Muscle of leg (tissue), 11 donors: ENCODE measurements around the gene JPT1. TPM values are rescaled to one million over a fixed set of nuclear protein-coding genes. Genes with fewer than 3 reads are reported as not detected.

ENCODE experiments used
- DNase-seq: peaks from one replicate; pipeline ENCODE4 v3.0.0; 2013
- H3K27ac ChIP-seq: one replicate; pipeline ENCODE4 v1.5.1; 2013; ENCODE audit warnings: mild to moderate bottlenecking, low read length, control low read depth
- H3K27me3 ChIP-seq: one replicate; pipeline ENCODE4 v1.6.1; 2013; ENCODE audit warnings: low read length; ENCODE audit not compliant: control insufficient read depth, insufficient read depth
- H3K36me3 ChIP-seq: one replicate; pipeline ENCODE4 v1.6.1; 2013; ENCODE audit warnings: low read length; ENCODE audit not compliant: control insufficient read depth, insufficient read depth
- H3K4me1 ChIP-seq: one replicate; pipeline ENCODE4 v1.6.1; 2013; ENCODE audit warnings: low read length; ENCODE audit not compliant: control insufficient read depth, insufficient read depth
- H3K4me3 ChIP-seq: one replicate; pipeline ENCODE4 v1.5.1; 2013; ENCODE audit warnings: low read length, control low read depth
- H3K9me3 ChIP-seq: replicated peaks from 2 replicates; pipeline ENCODE4 v1.6.1; 2013; ENCODE audit warnings: low read depth, low read length; ENCODE audit not compliant: control insufficient read depth
- WGBS: methylation state at CpG from one replicate; pipeline ENCODE4 v1.1.5; 2013; ENCODE audit warnings: missing lambda C conversion rate; ENCODE audit not compliant: insufficient coverage; 5-methylcytosine and 5-hydroxymethylcytosine counted together
- polyA plus RNA-seq, 8 donors: library from polyadenylated mRNA; unstranded; fragments of 120-200 nt; gene quantifications; one replicate each; pipeline versions ENCODE4 v1.2.1 to v1.2.3, GENCODE V29; 2013; ENCODE audit warnings: inconsistent platforms in 1 of 8, low replicate concordance in 1 of 8; ENCODE audit not compliant: insufficient read length in 8 of 8, insufficient read depth in 1 of 8
- total RNA-seq: library from RNA; stranded (reverse); fragments of 120-200 nt; gene quantifications from one replicate; pipeline ENCODE4 v1.2.4, GENCODE V29; 2013

JPT1 gene
- total and polyA plus RNA-seq, 9 donors = 138 to 361 (median 292) TPM

GRCh38 chr17:75094871-75095399 is 59.4 kb downstream of the JPT1 start:
- 53% methylated on average over 4 of the region's 16 CpGs for WGBS
- H3K27ac ChIP-seq = no peak overlapping the region
- H3K36me3 ChIP-seq = peaks cover 9% of the 10 kb centered on the region
- peaks cover 18% of the 10 kb centered on the region for H3K4me1 ChIP-seq
- no peaks in the 10 kb centered on the region for H3K27me3 ChIP-seq
- DNase-seq = no peak
- H3K9me3 ChIP-seq = no peaks in the 10 kb centered on the region
- no peak overlapping the region for H3K4me3 ChIP-seq

- WGBS = 80% methylated on average over 18 of the region's 18 CpGs
- peaks cover 26% of the 10 kb centered on the region for H3K4me1 ChIP-seq
- no peaks in the 10 kb centered on the region for H3K9me3 ChIP-seq
- peaks cover 2% of the 10 kb centered on the region for H3K36me3 ChIP-seq
- H3K27ac ChIP-seq = no peak overlapping the region
- DNase-seq = no peak
- H3K27me3 ChIP-seq = no peaks in the 10 kb centered on the region
- no peak overlapping the region for H3K4me3 ChIP-seq
Measured at GRCh38 chr17:75093548-75094158, 60.7 kb downstream of the JPT1 start.

DNA sequence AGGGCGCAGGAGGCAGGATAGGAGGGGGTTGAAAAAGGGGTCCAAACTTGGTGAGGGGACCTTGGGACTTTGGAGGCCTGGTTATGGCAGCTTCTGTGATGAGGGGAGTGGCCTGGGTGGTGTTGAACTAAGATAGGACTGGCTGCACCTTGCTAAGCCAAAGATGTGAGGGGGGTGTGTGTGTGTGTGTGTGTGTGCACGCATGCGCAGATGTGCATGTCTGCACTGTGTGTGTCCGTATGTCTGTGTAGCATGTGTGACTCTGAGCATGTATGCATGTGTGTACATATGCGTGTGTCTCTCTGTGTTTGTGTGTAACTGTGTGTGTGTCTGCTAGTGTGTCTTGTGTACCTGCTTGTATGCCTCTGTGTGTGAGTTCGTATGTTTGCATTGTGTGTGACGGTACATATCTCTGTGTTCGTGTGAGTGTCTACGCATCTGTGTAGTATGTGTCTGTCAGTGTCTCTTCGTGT is 62.4 kb downstream of the JPT1 start:
- no peak overlapping the region for H3K27ac ChIP-seq
- WGBS = 58% methylated on average over 6 of the region's 10 CpGs
- DNase-seq = no peak
- H3K4me1 ChIP-seq = peaks cover 40% of the 10 kb centered on the region
- H3K36me3 ChIP-seq = peaks cover 2% of the 10 kb centered on the region
- no peaks in the 10 kb centered on the region for H3K27me3 ChIP-seq
- H3K4me3 ChIP-seq = no peak overlapping the region
- H3K9me3 ChIP-seq = no peaks in the 10 kb centered on the region

DNA sequence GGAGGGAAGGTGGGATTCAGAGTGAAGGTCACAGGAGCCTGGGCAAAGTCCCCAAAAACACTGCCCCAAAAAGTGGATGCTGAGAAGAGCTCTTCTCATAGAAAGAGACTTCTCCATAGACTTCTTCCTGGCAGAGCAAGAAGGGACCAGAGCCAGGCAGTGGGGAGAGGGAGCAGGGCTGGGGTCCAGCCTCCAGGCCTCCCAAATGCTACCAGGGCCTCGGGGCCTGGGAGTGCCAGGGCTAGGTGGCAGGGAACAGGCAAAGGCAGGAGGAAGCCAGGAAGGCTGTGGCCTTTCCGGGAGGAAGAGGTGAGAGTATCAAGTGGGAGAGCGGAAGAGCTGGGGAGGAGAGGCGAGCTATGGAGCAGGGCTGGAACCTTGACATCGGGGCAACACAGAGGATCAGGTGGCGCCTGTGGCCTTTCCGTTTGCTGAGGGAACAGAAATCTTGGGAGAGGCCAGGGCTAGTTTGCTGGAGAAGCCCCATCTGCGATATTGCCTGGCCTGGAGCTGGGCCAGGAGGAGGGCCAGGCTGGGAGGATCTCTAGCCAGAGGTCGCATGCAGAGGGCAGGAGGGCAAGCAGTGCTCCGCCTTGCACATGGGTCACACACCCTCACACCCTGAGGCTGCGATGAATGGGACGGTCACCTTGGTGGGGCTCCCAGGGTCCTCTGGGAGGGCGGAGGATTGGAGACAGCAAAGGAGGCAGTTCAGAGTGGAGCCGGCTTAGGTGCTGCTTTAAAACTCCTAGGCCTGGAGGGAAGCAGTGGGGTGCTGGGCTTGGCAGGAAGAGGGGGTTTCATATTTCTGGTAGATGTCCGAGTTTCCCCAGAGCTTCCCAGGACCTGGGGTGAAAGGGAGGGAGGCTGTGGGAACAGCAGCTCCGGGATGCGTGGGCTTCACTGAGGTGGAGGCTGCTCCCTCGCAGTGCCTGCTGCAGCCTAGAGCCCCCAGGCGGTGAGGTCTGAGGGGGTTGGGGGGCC is 63.1 kb downstream of the JPT1 start:
- no peak for DNase-seq
- 29% methylated on average over 19 of the region's 19 CpGs for WGBS
- peak overlapping the region; percentile 25 for H3K27ac ChIP-seq
- H3K36me3 ChIP-seq = peaks cover 2% of the 10 kb centered on the region
- H3K27me3 ChIP-seq = no peaks in the 10 kb centered on the region
- no peaks in the 10 kb centered on the region for H3K9me3 ChIP-seq
- peaks cover 44% of the 10 kb centered on the region for H3K4me1 ChIP-seq
- no peak overlapping the region for H3K4me3 ChIP-seq

DNA sequence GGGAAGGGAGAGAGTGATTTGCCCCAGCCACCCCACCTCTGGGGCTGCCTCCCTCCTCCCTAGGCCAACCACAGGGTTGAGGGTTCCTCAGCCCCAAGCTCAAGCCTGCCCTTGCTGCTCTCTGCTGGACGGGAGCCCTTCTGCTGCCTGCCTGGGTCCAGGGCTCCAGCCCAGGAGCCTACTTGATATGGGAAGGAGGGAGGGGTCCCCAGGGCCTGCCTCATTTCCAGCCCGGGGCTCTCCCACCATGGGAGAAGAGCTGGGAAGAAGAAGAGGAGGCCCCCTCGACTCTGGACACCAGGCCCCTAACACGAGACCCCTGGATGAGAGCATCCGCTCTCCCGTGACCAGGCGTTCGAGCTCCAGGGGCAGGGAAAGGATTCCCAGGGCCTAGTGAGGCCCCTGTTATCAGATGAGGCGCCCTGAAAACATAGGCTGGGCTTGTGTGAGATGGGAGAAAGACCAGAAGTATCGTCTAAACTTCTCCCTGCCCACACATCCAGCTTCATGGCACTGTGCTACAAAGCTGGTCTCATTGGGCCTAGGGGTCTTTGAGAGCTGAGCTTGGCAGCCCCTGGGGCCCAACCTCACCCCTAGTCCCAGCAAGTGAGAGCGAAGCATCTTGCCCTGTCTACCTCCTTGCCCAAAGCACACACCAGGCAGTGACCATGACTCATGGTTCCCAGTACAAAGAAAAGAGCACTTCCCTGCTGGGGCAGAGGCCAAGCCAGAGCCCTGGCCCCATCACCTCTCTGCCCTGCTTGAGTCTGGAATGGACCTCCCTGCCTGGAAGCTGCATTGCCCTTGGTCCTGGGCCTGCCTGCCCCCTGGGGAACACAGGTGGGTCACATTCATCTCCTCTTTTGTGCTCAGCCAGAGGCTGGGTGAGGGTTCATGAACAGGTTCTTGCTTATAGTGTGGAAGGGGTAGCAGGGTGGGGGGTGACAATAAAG is 65.6 kb downstream of the JPT1 start:
- Histone ChIP-seq H3K27me3 (no peaks in the 10 kb centered on the region), H3K36me3 (peaks cover 1% of the 10 kb centered on the region), H3K27ac (peak overlapping the region; percentile 88), H3K9me3 (no peaks in the 10 kb centered on the region), H3K4me3 (peak overlapping the region; percentile 69), H3K4me1 (peaks cover 44% of the 10 kb centered on the region)
- DNase-seq = no peak
- 67% methylated on average over 4 of the region's 11 CpGs for WGBS

GRCh38 chr17:75087558-75088453 is 66.5 kb downstream of the JPT1 start, which contains the start of gene SLC16A5:
Gene SLC16A5 (plus strand): TSS chr17:75087954. CDS start chr17:75093637, 5,683 bp downstream.
- WGBS = under 1% methylated on average over 58 of the region's 69 CpGs
- Histone ChIP-seq H3K4me3 (peak within 1 kb of the TSS; percentile 69), H3K4me1 (peaks cover 40% of the 10 kb centered on the region), H3K36me3 (no peaks in the 10 kb centered on the region), H3K27me3 (no peaks in the 10 kb centered on the region), H3K9me3 (no peaks in the 10 kb centered on the region), H3K27ac (peak within 1 kb of the TSS; percentile 88)
- DNase-seq = peak; percentile 92

GRCh38 chr17:75087182-75087557 is 67.1 kb downstream of the JPT1 start:
- Histone ChIP-seq H3K4me3 (peak overlapping the region; percentile 69), H3K27me3 (no peaks in the 10 kb centered on the region), H3K27ac (peak overlapping the region; percentile 88), H3K4me1 (peaks cover 40% of the 10 kb centered on the region), H3K36me3 (no peaks in the 10 kb centered on the region), H3K9me3 (no peaks in the 10 kb centered on the region)
- no peak for DNase-seq
- 76% methylated on average over 5 of the region's 12 CpGs for WGBS

GRCh38 chr17:75086496-75087181 is 67.7 kb downstream of the JPT1 start:
- Histone ChIP-seq H3K36me3 (no peaks in the 10 kb centered on the region), H3K9me3 (no peaks in the 10 kb centered on the region), H3K4me1 (peaks cover 37% of the 10 kb centered on the region), H3K27me3 (no peaks in the 10 kb centered on the region), H3K27ac (no peak overlapping the region), H3K4me3 (no peak overlapping the region)
- 81% methylated on average over 12 of the region's 15 CpGs for WGBS
- no peak for DNase-seq
